ENCODE measurements around the gene CEP128.

DNA sequence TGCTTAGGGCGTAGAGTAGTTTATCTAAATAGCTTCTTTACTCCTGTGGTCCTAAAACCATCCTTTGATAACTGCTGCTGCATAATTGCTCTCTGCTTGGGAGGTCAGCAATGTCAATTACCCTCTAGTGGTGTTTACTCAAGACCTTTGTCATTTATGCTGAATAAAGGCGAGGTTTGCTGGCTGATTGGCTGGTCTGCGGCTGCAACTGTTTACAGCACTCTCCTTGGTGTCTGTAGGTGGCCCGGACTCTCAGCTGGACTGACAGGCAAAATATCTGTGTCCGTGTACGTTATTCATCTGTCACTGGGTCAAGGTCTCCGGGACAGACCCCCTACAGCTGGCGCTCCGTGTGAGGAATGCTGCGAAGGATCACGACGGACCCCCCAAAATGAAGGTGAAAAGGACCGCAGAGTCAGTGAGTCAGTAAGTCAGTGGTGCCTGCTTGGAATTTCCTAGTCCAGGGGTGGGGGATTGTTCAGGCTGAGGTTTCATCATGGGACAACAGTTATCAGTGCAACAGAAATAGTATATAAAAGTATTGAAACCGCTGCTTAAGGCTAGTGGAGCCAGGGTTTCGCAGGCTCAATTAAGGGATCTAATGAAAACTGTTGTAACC, 476.9 kb downstream of the CEP128 start:
- no peak for TF ChIP-seq CTCF (optimal IDR thresholded peaks at IDR 0.05 in 1 of 3, IDR thresholded peaks at IDR 0.05 in 1 of 3, conservative IDR thresholded peaks at IDR 0.05 in 1 of 3; ENCODE audit: extremely low read depth in 1 of 3, insufficient read depth in 2 of 3, low read length in 3 of 3)
- TF ChIP-seq EZH2 (IDR thresholded peaks at IDR 0.05; ENCODE audit: low read length), result no peak
